AG10803 (cell line): ENCODE results near the gene MRPL18.
A peak's percentile ranks its signal among the peaks of the same experiment; 100 is the strongest.

ENCODE experiments used
- DNase-seq: peaks from one replicate; pipeline ENCODE4 v3.0.0; 2010; ENCODE audit warnings: low read depth
- H3K4me3 ChIP-seq: 2 replicates; pipeline ENCODE4 v1.5.1; 2011; ENCODE audit warnings: mild to moderate bottlenecking, low read length, control low read depth
- CTCF ChIP-seq: conservative IDR thresholded peaks from 2 replicates; pipeline ENCODE4 v1.5.1; 2011; ENCODE audit warnings: mild to moderate bottlenecking, low read length, control low read depth, inconsistent platforms

Gene MRPL18

GRCh38 chr6:159777240-159777904 lies 12.9 kb upstream of the MRPL18 start:
- no peak overlapping the region for H3K4me3 ChIP-seq
- no peak for DNase-seq
- TF ChIP-seq CTCF = no peak

GRCh38 chr6:159778131-159778530 lies 12.1 kb upstream of the MRPL18 start:
- no peak for DNase-seq
- no peak overlapping the region for H3K4me3 ChIP-seq

GRCh38 chr6:159778542-159779103 lies 11.6 kb upstream of the MRPL18 start:
- no peak for TF ChIP-seq CTCF
- DNase-seq = no peak
- H3K4me3 ChIP-seq = no peak overlapping the region

More at GRCh38 chr6:159778131-159778530, 12.1 kb upstream of the MRPL18 start:
- TF ChIP-seq CTCF = no peak

- TF ChIP-seq CTCF = no peak
- peak overlapping the region; percentile 93 for H3K4me3 ChIP-seq
- DNase-seq = no peak
These were observed 2.0 kb upstream of the MRPL18 start for GRCh38 chr6:159788276-159788675.

- TF ChIP-seq CTCF = no peak
- peak; percentile 44 for DNase-seq
- H3K4me3 ChIP-seq = peak overlapping the region; percentile 93
These were observed 1.4 kb upstream of the MRPL18 start for GRCh38 chr6:159788753-159789376.

- DNase-seq = peak; percentile 99
- no peak for TF ChIP-seq CTCF
- peak within 1 kb of the TSS; percentile 93 for H3K4me3 ChIP-seq
These were observed 704 bp upstream of the MRPL18 start, which contains the start of gene TCP1 for GRCh38 chr6:159789377-159790148. TCP1 (minus strand) TSS chr6:159789602; CDS start chr6:159789468, 134 bp downstream.
